Inflammatory macrophage treated with lipopolysaccharide for 1 hour (primary cell): ENCODE results near the gene TMIE.

ENCODE experiments used
- DNase-seq, 2 donors: peaks; one replicate each; pipeline ENCODE4 v3.0.0-alpha.2; 2020 to 2022

Gene TMIE

DNA sequence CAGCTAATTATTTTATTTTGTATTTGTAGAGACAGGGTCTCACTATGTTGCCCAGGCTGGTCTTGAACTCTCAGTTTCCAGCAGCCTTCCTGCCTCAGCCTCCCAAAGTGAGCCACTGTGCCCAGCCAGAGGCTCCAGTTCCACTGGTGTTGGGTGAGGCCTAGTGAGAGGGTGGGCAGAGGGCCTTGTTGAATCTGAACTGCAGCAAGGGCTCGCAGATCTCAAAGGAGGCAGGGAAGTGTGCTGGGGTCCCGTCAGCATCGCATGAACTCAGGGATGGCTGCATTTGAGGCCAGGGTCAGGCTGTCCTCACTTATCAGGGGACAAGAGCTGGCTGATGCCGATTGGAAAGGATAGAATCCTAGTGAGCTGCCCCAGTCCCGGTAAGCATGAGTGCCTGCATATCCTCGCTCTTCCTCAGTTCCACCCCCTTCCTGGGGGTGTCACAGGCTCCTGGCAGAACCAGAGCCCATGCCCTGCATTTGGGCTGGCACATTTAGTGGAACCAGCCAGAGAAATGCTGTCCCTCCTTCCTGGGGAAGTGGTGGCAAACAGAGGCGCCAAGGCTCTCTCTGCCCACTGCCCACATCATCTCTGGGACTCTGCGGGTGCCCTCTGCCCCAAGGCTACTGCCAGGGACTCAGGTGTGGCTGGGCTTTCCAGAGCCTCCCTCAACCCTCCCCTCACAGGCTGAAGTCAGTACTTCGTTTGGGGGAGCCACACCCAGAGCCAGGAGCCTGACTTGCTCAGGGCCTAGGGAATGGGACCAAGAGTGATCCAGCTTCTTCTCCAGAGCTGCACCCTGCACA is 31.8 kb upstream of the TMIE start:
- DNase-seq = no peak

DNA sequence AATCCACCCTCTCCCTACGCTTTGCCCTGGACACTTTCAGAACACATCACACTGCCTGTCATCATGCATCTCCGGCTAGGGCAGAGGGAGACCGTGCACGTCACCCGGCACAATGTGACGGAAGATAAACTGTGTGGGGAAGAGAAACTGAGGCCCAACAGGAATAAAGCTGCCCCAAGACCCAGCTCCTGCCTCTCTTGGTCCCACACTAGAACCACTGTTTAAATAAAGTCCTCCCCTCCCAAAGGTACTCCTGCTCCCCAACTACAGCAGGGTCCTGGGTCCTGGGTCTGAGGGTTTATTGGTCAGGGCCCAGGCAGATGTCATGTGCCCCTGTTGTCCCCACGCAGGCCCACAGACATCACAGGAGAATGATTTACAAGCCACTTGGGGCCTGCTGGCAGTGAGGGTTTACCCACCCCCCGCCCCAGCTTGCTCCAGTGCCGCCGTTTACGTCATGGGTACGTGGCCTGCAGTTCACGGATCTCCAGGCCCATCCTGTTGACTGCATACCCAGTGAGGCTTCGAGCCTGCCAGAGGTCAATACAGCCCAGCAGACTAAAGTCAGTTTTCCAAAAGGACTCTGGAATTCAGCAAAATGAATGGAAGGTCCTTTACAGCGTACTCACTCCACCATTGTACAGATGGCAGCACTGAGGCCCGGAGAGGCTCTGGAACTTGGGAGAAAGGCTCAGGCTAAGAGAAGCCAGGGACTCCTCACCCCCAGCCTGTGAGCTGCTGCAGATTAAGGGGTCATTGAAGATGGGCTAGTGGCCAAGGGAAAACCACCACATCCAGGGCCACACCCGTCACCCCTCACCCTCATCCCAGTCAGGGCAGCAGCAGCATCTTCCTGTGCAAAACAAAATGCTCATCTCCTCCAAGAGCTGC is 30.9 kb upstream of the TMIE start:
- DNase-seq = no peak

- DNase-seq = no peak
Observed at GRCh38 chr3:46670891-46671427, 30.2 kb upstream of the TMIE start.

DNA sequence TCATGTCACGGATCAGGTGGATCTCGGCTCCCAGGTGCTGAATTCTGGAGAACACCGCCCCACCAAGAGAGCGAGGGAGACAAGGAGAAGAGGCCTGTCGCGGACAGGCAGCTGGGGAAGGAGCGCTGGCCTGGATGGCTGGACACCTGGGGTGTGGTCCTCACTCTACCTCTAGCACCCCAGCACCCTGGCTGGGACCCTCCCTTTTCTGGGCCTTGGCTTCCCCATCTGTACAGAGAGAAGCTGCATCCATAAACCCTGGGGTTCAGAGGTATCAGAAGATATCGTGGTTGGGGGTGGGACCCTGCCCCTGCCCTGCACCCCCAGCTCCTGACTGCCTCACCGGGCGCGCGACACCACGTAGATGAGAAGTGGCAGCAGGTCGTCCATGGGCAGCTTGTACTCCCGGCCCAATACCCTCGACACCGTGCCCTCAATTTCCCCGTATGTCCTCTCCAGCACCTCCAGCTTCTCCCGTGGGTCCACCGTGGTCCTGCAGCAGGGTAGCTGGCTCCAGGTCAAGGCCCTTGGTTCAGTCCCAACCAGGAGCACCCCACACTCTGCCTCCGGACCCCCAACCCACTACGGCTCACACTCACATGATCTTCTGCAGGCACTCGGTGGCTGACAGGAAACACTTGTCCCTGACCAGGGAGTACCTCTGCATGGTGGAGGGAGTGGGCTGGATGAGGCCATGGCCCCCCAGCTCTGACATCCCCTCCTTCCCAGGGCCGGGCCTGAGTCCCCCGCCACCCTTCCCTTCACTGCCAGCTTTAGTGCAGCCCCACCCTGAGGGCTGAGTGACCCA is 29.4 kb upstream of the TMIE start:
- DNase-seq = no peak

DNA sequence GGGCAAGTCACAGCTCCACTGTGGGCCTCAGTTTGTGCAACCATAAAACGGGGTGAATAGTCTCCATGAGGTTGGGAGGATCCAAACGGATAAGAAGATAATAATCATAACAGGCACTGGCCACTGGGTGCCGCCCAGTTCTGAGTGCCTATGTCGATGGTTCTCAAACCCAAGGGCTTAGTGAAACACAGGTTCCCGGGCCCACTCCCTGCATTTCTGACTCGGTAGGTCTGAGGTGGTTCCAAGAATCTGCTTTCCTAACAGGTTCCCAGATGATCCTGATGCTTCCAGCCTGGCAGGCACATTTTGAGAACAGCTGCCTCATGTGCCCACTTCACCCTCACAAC is 28.9 kb upstream of the TMIE start:
- no peak for DNase-seq

- DNase-seq = no peak
Observed at GRCh38 chr3:46673151-46674030, 27.8 kb upstream of the TMIE start.

DNA sequence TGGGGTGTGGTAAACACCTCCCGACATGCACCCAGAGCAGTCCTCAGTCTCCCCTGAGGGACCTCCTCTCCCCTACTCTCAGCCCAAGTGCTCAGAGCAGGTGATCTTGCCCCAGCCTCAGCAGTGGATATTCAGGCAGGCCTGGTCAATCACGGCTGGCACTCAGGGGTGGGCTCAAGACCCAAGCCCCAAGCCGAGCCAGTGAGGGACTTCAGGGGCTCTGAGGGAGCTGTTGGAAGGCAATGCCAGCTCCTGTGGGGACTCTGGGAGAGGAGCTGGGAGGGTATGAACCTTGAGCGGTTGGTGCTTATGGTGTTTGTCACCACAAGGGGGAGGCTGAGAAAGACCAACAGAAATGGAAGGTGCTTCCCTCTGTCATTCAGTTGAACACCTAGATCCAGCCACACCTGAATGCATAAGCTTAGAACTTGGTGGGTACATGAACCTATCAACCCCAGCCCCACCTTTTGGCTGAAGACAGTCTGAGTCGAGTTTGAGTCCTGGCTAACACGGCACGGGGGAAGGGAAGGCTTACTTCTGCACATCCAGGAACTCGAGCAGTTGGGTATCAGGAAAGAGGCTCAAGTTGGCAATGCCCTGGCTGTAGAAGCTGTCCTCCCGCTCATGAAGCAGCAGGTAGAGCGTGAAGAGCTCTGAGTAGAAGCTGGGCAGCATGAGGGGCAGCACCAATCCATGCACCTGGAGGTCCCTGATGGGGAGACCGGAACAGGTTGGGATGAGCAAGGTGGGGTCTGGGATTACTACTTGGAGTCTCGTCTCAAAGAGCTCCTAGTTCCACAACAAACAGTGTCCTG is 27.0 kb upstream of the TMIE start:
- no peak for DNase-seq

DNA sequence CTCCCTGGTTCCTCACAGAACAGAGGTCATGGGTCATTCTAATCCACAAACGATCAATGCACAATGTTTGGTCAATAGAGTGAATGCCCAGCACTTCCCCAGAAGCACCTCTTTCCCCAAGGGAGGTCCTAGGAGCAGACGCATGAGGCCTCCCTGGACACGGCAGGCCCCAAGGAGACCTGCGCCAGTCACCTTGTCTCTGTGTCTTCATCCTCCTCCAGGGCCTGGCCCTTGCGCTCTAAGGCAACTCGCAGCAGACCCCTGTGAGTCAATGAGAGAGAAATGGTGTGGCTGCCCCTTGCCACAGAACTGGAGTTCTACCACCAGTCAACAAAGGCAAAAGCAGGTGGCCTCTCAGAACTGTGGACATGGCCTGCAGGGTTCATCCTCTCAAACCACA is 25.8 kb upstream of the TMIE start:
- no peak for DNase-seq

DNA sequence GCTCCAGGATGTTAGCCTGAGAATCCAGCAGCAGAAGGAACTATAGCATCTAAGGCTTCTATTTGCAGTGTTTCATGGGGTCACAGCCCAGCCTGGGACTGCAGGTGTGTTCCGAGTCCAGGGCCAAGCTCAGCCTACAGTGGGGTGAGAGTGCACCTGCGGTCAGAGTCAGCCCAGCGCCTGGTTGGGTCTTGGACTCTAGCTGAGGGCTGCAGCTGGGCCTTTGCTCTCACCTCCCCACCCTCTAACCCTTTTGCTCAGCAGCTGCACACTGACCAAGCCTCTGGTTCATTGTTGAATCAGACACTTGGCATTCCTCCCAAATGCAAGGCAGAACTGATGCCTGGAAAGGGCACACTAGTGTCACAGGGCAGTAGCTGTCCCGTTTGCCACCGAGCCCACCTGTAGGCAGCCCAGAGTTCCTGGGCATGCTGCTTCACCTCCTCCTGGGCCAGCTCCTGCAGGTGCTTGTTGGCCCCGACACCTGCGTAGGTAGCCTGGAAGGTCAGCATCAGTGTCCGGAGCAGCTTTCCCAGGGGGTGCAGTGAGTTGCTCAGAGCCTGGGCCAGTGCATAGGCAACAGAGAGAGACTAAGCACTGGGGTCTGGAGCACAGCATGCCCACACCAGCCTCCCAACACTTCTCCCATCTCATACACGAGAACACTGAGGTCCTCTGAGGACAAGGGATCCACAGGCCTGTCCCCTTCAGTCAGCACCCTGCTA is 25.2 kb upstream of the TMIE start:
- no peak for DNase-seq

GRCh38 chr3:46676601-46677410 is 24.4 kb upstream of the TMIE start:
- no peak for DNase-seq

GRCh38 chr3:46677411-46677726 is 23.8 kb upstream of the TMIE start:
- peak; percentile 30 to 31 for DNase-seq

DNA sequence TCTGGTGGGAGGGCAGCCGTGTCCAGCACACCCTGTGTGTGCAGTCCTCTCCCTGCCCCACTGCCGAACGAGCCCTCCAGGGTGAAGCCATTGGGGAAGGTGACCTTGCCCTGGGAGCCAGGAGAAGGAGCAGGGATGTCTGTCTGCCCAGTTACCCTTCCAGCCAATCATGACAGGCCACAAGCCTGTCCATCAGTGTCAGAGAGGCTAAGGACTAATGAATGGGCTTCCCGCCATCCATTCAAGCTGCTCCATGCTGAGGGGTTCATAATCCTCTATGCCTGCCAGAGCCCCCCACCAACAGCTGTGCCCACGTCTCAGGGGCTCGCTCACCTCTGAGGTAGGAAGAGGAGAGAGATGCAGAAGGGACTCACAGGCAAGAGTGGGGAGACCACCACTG is 22.9 kb upstream of the TMIE start:
- no peak for DNase-seq

DNA sequence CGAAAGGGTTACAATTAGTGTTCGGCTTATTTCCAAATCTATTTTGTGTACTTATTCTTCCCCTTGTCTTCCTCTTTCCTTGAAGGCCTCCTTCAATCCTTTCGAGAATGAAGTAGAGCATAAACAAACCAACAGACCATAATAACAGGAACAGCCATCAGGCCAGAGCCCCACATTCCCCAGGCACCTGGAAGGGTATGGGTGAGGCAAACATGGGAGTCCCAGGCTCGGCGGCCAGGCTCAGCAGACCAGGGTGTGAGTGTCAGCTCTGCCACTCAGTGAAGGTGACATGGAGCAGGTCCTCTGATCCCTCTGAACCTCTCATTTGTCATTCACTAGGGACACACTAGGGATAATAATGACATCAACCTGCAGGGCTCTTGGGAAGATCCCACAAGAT is 21.5 kb upstream of the TMIE start:
- DNase-seq = no peak

GRCh38 chr3:46680298-46680826 is 20.8 kb upstream of the TMIE start:
- no peak for DNase-seq

DNA sequence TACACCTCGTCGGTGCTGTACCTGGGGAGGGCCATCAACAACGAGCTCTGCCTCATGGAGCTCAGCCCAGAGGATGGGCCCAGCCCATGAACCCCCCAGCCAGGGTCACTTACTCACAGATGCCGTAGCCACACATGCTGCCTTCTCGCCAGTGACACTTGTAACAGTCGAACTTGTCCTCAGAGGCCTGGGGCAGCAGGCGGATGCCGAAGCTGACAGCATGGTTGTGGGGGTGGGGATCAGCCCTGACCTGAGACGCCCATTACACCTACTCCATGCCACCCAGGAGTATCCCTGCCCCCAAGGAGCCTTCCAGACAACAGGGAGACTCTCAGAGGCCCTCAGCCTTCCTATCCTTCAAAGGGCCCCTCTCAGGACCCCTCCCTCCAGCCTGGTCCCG is 19.8 kb upstream of the TMIE start:
- DNase-seq = no peak

DNA sequence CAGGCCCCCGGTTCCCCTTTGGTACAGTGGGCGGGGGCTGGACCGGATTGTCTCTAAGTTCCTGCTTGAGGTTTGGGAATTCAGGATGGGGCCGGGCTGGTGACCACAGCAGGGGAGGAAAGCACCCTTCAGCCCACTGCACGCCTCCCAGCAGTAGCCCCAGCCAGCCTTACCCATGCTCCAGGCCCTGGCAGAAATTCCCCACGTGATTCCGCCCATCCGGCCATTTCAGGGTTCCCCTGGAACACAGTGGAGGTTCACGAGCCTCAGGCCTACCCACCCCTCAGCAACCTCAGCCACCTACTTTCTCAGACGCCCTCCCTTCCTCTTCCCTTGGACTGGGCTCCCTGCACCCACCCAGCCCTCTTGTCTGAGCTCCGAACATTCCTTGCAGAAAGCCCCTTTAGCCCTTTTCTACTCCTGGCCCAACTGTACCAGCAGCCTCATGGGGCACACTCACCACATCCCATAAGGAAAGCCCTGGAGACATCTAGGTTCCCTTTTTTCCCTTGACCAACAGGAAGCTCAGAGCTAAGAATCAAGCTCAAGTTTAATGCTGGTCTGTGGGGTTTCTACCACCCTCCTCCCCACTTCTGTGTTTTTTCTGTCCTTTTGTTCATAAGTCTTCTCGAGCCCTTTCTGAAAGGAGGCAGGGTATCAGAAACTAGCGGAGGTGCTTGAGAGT is 19.2 kb upstream of the TMIE start:
- DNase-seq = peak; percentile 57 to 69

DNA sequence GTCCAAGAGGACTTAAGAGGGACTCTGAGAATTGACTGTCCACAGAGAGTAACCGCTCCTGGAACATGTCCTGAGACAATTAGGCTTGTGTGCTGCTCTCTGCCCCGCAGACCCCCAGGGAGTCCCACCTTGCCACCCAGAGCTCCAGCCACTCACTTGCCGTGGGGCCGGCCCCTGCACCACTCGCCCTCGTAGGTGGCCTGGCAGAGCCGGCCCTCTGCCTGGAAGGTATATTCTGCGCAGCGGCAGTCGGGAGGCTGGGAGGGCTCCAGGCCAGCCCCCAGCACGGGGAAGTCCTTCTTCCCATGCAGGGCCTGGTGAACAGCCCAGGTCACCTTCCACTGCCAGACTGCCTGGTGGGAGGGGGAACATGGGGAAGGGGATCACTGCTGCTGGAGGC is 18.2 kb upstream of the TMIE start:
- no peak for DNase-seq

- DNase-seq = peak in 1 of 2 donors; percentile 16
Observed at GRCh38 chr3:46684891-46685290, 16.3 kb upstream of the TMIE start.

GRCh38 chr3:46685446-46685845 is 15.7 kb upstream of the TMIE start:
- no peak for DNase-seq
